ENCODE data around the gene AKT2.

Gene AKT2

DNA sequence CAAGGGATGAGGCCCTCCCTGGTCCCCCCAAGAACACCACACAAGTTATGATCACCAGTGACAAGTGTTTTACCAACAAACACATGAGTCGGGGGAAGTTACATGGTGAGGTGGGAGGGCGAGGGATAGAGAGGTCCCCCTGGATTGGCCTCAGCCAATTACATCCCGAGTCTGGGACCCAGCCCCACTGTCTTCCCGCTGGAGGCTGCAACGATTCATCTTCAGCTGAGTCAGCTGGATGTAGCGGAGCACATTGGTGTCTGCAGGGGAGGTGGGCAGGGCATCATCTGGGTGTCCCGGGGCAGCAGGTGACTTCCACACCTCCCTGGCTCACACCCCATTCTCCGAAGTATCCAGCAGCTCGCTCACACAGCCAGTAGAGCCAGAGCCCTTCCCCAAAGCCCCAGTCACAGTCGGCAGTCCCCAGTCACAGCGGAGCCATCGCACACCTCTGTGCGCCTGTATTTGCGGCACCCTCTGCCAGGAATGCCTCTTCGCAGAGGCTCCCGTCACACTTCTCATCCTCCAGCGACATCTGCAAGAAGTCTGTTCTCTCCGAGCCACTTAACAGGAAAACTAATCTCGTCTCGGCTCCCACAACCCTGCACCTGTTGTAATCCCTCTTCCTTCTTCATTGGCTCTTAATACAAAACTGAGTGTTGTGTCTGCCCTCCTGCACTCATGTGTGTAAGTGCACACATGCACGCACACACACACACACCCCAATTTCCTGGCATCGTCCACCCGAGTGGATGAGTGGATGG lies 69.0 kb downstream of the AKT2 start:
- H3K27me3 ChIP-seq (replicated peaks; ENCODE audit: insufficient read depth, low read length), result no peaks in the 10 kb centered on the region
- no peaks in the 10 kb centered on the region for H3K79me2 ChIP-seq (ENCODE audit: low read length)
- no peaks in the 10 kb centered on the region for H3K4me1 ChIP-seq (ENCODE audit: low read length)
- H4K20me1 ChIP-seq (ENCODE audit: insufficient read depth, low read length), result no peaks in the 10 kb centered on the region
- no peaks in the 10 kb centered on the region for H3F3A ChIP-seq (ENCODE audit: insufficient read depth, low read length)
- DNase-seq, result no peak
- no peak overlapping the region for H3K4me3 ChIP-seq (ENCODE audit: low read length)
- no peaks in the 10 kb centered on the region for H3K36me3 ChIP-seq (replicated peaks; ENCODE audit: insufficient read depth, low read length)
- no peak overlapping the region for H3K4me2 ChIP-seq (ENCODE audit: low read depth, low read length)
- TF ChIP-seq EZH2phosphoT487 (IDR thresholded peaks at IDR 0.05; ENCODE audit: low read length), result no peak
- TF ChIP-seq, protein P1, sequence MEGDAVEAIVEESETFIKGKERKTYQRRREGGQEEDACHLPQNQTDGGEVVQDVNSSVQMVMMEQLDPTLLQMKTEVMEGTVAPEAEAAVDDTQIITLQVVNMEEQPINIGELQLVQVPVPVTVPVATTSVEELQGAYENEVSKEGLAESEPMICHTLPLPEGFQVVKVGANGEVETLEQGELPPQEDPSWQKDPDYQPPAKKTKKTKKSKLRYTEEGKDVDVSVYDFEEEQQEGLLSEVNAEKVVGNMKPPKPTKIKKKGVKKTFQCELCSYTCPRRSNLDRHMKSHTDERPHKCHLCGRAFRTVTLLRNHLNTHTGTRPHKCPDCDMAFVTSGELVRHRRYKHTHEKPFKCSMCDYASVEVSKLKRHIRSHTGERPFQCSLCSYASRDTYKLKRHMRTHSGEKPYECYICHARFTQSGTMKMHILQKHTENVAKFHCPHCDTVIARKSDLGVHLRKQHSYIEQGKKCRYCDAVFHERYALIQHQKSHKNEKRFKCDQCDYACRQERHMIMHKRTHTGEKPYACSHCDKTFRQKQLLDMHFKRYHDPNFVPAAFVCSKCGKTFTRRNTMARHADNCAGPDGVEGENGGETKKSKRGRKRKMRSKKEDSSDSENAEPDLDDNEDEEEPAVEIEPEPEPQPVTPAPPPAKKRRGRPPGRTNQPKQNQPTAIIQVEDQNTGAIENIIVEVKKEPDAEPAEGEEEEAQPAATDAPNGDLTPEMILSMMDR (IDR thresholded peaks at IDR 0.05; ENCODE audit: low read length), result no peak
- no peak for TF ChIP-seq EZH2 (optimal IDR thresholded peaks at IDR 0.05; ENCODE audit: low read depth, low read length)
- no peaks in the 10 kb centered on the region for H3K9me3 ChIP-seq (replicated peaks; ENCODE audit: insufficient read depth, low read length)
- H3K9ac ChIP-seq (ENCODE audit: low read length), result no peak overlapping the region
- H3K27ac ChIP-seq (ENCODE audit: low read length), result no peak overlapping the region
- no peak overlapping the region for H2AFZ ChIP-seq (ENCODE audit: low read length)
- no peaks in the 10 kb centered on the region for H3K9me2 ChIP-seq (replicated peaks; ENCODE audit: insufficient read depth, low read length)

- Histone ChIP-seq H3K9ac (ENCODE audit: low read length) (no peak overlapping the region), H2AFZ (ENCODE audit: low read length) (no peak overlapping the region), H3K27me3 (replicated peaks; ENCODE audit: insufficient read depth, low read length) (no peaks in the 10 kb centered on the region), H3K4me2 (ENCODE audit: low read depth, low read length) (no peak overlapping the region), H3K36me3 (replicated peaks; ENCODE audit: insufficient read depth, low read length) (no peaks in the 10 kb centered on the region), H3F3A (ENCODE audit: insufficient read depth, low read length) (no peaks in the 10 kb centered on the region), H3K79me2 (ENCODE audit: low read length) (no peaks in the 10 kb centered on the region), H4K20me1 (ENCODE audit: insufficient read depth, low read length) (no peaks in the 10 kb centered on the region), H3K4me3 (ENCODE audit: low read length) (no peak overlapping the region), H3K27ac (ENCODE audit: low read length) (no peak overlapping the region), H3K9me3 (replicated peaks; ENCODE audit: insufficient read depth, low read length) (no peaks in the 10 kb centered on the region), H3K4me1 (ENCODE audit: low read length) (no peaks in the 10 kb centered on the region), H3K9me2 (replicated peaks; ENCODE audit: insufficient read depth, low read length) (no peaks in the 10 kb centered on the region)
- no peak for DNase-seq
- TF ChIP-seq EZH2 (optimal IDR thresholded peaks at IDR 0.05; ENCODE audit: low read depth, low read length), result no peak
- TF ChIP-seq EZH2phosphoT487 (IDR thresholded peaks at IDR 0.05; ENCODE audit: low read length), result no peak
- TF ChIP-seq, protein P1 (IDR thresholded peaks at IDR 0.05; ENCODE audit: low read length), result no peak
These were observed 70.2 kb downstream of the AKT2 start for GRCh38 chr19:40214936-40215335.

DNA sequence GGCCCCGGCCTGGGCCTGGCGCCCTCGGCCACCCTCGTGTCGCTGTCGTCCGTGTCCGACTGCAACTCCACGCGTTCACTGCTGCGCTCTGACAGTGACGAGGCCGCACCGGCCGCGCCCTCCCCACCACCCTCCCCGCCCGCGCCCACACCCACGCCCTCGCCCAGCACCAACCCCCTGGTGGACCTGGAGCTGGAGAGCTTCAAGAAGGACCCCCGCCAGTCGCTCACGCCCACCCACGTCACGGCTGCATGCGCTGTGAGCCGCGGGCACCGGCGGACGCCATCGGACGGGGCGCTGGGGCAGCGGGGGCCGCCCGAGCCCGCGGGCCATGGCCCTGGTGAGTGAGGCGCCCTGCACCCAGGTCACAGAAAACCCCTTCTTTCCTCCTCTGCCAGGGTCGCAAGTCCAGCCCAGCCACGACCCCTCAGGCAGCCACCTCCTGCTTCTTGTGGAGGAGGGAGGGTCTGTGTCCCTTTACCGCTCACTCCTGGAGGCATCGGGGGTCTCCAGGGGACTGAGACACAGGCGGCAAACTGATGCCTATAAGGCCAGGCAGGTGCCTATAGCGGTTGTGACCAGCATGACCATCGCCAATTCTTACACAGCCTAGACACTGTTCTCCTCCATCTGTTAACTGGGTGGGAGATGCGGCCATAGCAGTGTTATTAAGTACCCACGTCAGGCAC lies 71.1 kb downstream of the AKT2 start:
- no peak overlapping the region for H2AFZ ChIP-seq (ENCODE audit: low read length)
- no peaks in the 10 kb centered on the region for H3K36me3 ChIP-seq (replicated peaks; ENCODE audit: insufficient read depth, low read length)
- no peak overlapping the region for H3K4me3 ChIP-seq (ENCODE audit: low read length)
- no peaks in the 10 kb centered on the region for H3K9me3 ChIP-seq (replicated peaks; ENCODE audit: insufficient read depth, low read length)
- no peaks in the 10 kb centered on the region for H3K27me3 ChIP-seq (replicated peaks; ENCODE audit: insufficient read depth, low read length)
- no peaks in the 10 kb centered on the region for H3F3A ChIP-seq (ENCODE audit: insufficient read depth, low read length)
- DNase-seq, result no peak
- H3K9ac ChIP-seq (ENCODE audit: low read length), result no peak overlapping the region
- no peaks in the 10 kb centered on the region for H3K79me2 ChIP-seq (ENCODE audit: low read length)
- H3K4me1 ChIP-seq (ENCODE audit: low read length), result no peaks in the 10 kb centered on the region
- H3K27ac ChIP-seq (ENCODE audit: low read length), result no peak overlapping the region
- H3K4me2 ChIP-seq (ENCODE audit: low read depth, low read length), result no peak overlapping the region
- no peaks in the 10 kb centered on the region for H4K20me1 ChIP-seq (ENCODE audit: insufficient read depth, low read length)
- no peaks in the 10 kb centered on the region for H3K9me2 ChIP-seq (replicated peaks; ENCODE audit: insufficient read depth, low read length)
- no peak for TF ChIP-seq EZH2phosphoT487 (IDR thresholded peaks at IDR 0.05; ENCODE audit: low read length)

Data from MM.1S (cell line).